Parathyroid adenoma (tissue), 2 donors: ENCODE measurements around the gene MCTS1.
"Not testable (repeated sequence)": the region's sequence is repeated elsewhere in the genome, so short reads cannot be mapped to it uniquely, and the experiment has no call there.

Experiments used
- H2AFZ ChIP-seq: fragments of 300-600 bp; sonication (generic); one replicate; pipeline ENCODE4 v1.7.0; 2017; ENCODE audit warnings: antibody characterized with exemption, mild to moderate bottlenecking
- H3K27ac ChIP-seq: fragments of 300-600 bp; sonication (generic); one replicate; pipeline ENCODE4 v1.7.0; 2017
- H3K27me3 ChIP-seq: fragments of 300-600 bp; sonication (generic); one replicate; pipeline ENCODE4 v1.7.0; 2017; ENCODE audit warnings: low read length; ENCODE audit not compliant: control insufficient read depth, insufficient read depth
- H3K36me3 ChIP-seq: fragments of 300-600 bp; sonication (generic); one replicate; pipeline ENCODE4 v1.7.0; 2017; ENCODE audit warnings: low read length; ENCODE audit not compliant: control insufficient read depth, insufficient read depth
- H3K4me1 ChIP-seq: fragments of 300-600 bp; sonication (generic); one replicate; pipeline ENCODE4 v1.7.0; 2017; ENCODE audit warnings: control low read depth
- H3K4me2 ChIP-seq: fragments of 300-600 bp; sonication (generic); one replicate; pipeline ENCODE4 v1.7.0; 2017; ENCODE audit warnings: low read length
- H3K4me3 ChIP-seq: fragments of 300-600 bp; sonication (generic); one replicate; pipeline ENCODE4 v1.7.0; 2017; ENCODE audit warnings: low read depth, low read length
- H3K79me2 ChIP-seq: fragments of 300-600 bp; sonication (generic); one replicate; pipeline ENCODE4 v1.7.0; 2017; ENCODE audit warnings: control low read depth
- H3K9ac ChIP-seq: fragments of 300-600 bp; sonication (generic); one replicate; pipeline ENCODE4 v1.7.0; 2017; ENCODE audit warnings: mild to moderate bottlenecking
- H3K9me3 ChIP-seq: fragments of 300-600 bp; sonication (generic); one replicate; pipeline ENCODE4 v1.7.0; 2017; ENCODE audit warnings: low read length; ENCODE audit not compliant: control insufficient read depth
- CTCF ChIP-seq: fragments of 300-600 bp; sonication (generic); IDR thresholded peaks from one replicate; pipeline ENCODE4 v1.7.0; 2017; ENCODE audit warnings: antibody characterized with exemption, mild to moderate bottlenecking
- donor health status: primary hyperparathyroidism.

MCTS1 gene

GRCh38 chrX:120642871-120643270 is 39.0 kb downstream of the MCTS1 start:
- no peak overlapping the region for H3K4me3 ChIP-seq
- H3K4me2 ChIP-seq, result no peak overlapping the region

DNA sequence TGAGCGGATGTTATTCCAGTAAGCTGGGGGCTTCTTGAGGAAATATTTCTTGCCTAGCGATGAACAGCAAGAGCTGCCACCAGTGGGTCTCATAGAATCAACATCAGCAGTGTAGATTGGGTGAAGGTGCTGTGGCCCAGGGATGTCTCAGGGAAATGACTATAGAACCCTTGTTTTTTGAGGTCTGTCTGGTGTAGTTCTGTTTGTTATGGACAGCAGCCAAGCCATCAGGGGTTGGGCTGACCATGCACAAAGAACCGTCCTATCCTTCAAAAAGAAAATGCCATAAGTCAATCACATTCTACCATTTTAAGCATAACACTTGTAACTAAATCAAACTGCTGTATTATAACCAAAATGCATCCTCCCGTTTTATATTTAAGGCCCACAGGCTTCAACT is 43.2 kb downstream of the MCTS1 start:
- Histone ChIP-seq H3K4me2 (no peak overlapping the region), H3K79me2 (no peaks in the 10 kb centered on the region), H3K9ac (no peak overlapping the region), H3K9me3 (no peaks in the 10 kb centered on the region), H2AFZ (no peak overlapping the region), H3K4me3 (no peak overlapping the region), H3K4me1 (no peaks in the 10 kb centered on the region), H3K36me3 (no peaks in the 10 kb centered on the region), H3K27me3 (no peaks in the 10 kb centered on the region), H3K27ac (no peak overlapping the region)
- no peak for TF ChIP-seq CTCF

More at GRCh38 chrX:120642871-120643270, 39.0 kb downstream of the MCTS1 start:
- H2AFZ ChIP-seq, result no peak overlapping the region
- TF ChIP-seq CTCF, result no peak
- no peaks in the 10 kb centered on the region for H3K27me3 ChIP-seq
- no peaks in the 10 kb centered on the region for H3K79me2 ChIP-seq
- H3K27ac ChIP-seq, result no peak overlapping the region
- H3K4me1 ChIP-seq, result no peaks in the 10 kb centered on the region
- H3K9me3 ChIP-seq, result no peaks in the 10 kb centered on the region
- no peaks in the 10 kb centered on the region for H3K36me3 ChIP-seq
- no peak overlapping the region for H3K9ac ChIP-seq

GRCh38 chrX:120652256-120652655 is 48.4 kb downstream of the MCTS1 start:
- H3K36me3 ChIP-seq, H3K4me2 ChIP-seq, H3K27me3 ChIP-seq, H3K4me1 ChIP-seq, H3K4me3 ChIP-seq, H3K27ac ChIP-seq, H3K9ac ChIP-seq, H3K79me2 ChIP-seq, H3K9me3 ChIP-seq, H2AFZ ChIP-seq: not testable (repeated sequence)

DNA sequence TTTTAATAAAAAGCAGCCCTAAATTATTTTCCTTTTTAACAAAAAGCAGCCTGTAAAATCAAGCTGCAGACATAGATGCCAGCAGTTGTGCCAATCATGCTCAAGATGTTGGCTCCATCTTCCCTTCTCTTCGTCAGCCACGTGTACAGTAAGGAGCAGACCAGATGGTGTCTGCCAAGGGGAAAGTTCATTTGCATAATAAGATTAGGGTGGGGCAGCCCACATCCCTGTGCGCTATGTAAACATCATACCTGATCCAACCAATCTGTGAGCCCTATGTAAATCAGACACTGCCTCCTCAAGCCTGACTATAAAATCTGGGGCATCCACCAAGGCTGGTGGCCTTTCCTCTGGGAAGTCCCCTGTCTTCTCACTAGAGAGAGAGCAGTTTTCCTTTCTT is 49.1 kb downstream of the MCTS1 start:
- Histone ChIP-seq H3K4me3 (no peak overlapping the region), H3K79me2 (no peaks in the 10 kb centered on the region), H3K27ac (no peak overlapping the region), H2AFZ (no peak overlapping the region), H3K4me2 (no peak overlapping the region), H3K9ac (no peak overlapping the region), H3K27me3 (no peaks in the 10 kb centered on the region), H3K9me3 (no peaks in the 10 kb centered on the region), H3K4me1 (no peaks in the 10 kb centered on the region), H3K36me3 (no peaks in the 10 kb centered on the region)
- no peak for TF ChIP-seq CTCF

DNA sequence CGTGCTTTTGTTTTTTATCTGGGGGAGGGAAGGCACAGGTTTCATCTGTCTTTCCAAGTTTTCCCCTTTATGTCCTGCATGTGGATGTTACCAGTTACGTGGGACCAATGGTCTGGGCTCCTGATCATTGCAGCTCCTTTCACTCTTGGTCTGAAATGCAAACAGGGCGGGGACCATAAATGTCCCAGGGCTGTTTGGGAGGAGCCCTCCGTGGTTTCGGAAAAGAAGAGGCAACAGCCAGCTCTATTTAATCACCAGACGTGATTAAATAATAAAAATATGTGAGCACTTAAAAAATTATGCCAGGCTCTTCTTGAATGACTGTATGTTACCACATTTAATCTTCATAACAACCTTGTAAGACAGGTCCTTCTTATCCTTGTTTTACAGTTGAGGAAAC is 56.7 kb downstream of the MCTS1 start:
- no peak overlapping the region for H3K4me2 ChIP-seq
- no peak overlapping the region for H3K27ac ChIP-seq
- H3K9ac ChIP-seq, result no peak overlapping the region
- no peaks in the 10 kb centered on the region for H3K79me2 ChIP-seq
- TF ChIP-seq CTCF, result no peak
- H3K4me3 ChIP-seq, result no peak overlapping the region
- H3K4me1 ChIP-seq, result no peaks in the 10 kb centered on the region
- H2AFZ ChIP-seq, result no peak overlapping the region
- no peaks in the 10 kb centered on the region for H3K27me3 ChIP-seq
- no peaks in the 10 kb centered on the region for H3K36me3 ChIP-seq
- no peaks in the 10 kb centered on the region for H3K9me3 ChIP-seq
